Chondrocyte (in vitro differentiated cells): Measurements from ENCODE around the gene DKK3. TPM values are rescaled to one million over a fixed set of nuclear protein-coding genes. Genes with fewer than 3 reads are reported as not detected.

ENCODE experiments used
- DNase-seq: peaks from one replicate; pipeline ENCODE4 v3.0.0; 2021; ENCODE audit warnings: mixed read lengths, low spot score
- H3K27ac Mint-ChIP-seq: one replicate; pipeline ENCODE4 v1.8.0; 2021; ENCODE audit warnings: mild to moderate bottlenecking, moderate library complexity, mixed read lengths; ENCODE audit not compliant: unreplicated experiment
- H3K27me3 Mint-ChIP-seq: 2 replicates; pipeline ENCODE4 v1.8.0; 2021; ENCODE audit warnings: low read depth, mixed read lengths
- H3K36me3 Mint-ChIP-seq: 2 replicates; pipeline ENCODE4 v1.8.0; 2021; ENCODE audit warnings: low read depth, mixed read lengths
- H3K4me1 Mint-ChIP-seq: 2 replicates; pipeline ENCODE4 v1.8.0; 2021; ENCODE audit warnings: low read depth, mild to moderate bottlenecking, mixed read lengths
- H3K4me3 Mint-ChIP-seq: one replicate; pipeline ENCODE4 v1.8.0; 2021; ENCODE audit warnings: mild to moderate bottlenecking, moderate library complexity, mixed read lengths; ENCODE audit not compliant: unreplicated experiment
- H3K9me3 Mint-ChIP-seq: 2 replicates; pipeline ENCODE4 v1.8.0; 2021; ENCODE audit warnings: low read depth, mixed read lengths
- CTCF ChIP-seq: fragments of 200-600 bp; sonication (generic); IDR thresholded peaks from 2 replicates; pipeline ENCODE4 v1.5.0; 2021; ENCODE audit warnings: antibody characterized with exemption, mild to moderate bottlenecking, moderate library complexity
- total RNA-seq: library from RNA; stranded (reverse); gene quantifications from 3 replicates; pipeline ENCODE4 v1.2.1, GENCODE V29; 2021

The DKK3 gene
- total RNA-seq, 1 donor from 2014 or later: 575 TPM

DNA sequence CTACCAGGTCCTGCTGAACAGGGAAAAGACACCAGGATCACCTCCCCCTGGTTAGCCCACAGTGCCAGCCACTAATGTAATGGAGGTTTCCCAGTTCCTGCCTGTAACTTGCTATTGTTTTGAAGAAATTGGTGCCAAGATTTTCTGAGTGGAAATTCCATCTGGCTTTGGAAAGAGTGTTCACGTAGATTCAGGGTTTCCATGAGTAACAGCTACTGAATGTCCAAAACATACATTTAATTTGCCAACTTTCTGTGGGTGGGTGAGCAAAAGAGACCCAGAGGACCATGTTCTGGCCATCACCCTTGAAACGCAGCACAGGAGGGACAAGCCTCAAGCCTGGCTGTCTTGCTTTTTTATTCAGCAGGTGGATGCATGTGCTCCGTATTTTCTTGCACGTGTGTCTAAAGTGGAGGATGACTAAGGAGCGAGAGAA lies 8.8 kb upstream of the DKK3 start:
- Mint-ChIP-seq H3K4me1 (peaks cover 44% of the 10 kb centered on the region), H3K36me3 (no peaks in the 10 kb centered on the region), H3K4me3 (peak overlapping the region; percentile 56), H3K27ac (peak overlapping the region; percentile 96), H3K27me3 (no peaks in the 10 kb centered on the region), H3K9me3 (no peaks in the 10 kb centered on the region)
- TF ChIP-seq CTCF: no peak
- DNase-seq: no peak

DNA sequence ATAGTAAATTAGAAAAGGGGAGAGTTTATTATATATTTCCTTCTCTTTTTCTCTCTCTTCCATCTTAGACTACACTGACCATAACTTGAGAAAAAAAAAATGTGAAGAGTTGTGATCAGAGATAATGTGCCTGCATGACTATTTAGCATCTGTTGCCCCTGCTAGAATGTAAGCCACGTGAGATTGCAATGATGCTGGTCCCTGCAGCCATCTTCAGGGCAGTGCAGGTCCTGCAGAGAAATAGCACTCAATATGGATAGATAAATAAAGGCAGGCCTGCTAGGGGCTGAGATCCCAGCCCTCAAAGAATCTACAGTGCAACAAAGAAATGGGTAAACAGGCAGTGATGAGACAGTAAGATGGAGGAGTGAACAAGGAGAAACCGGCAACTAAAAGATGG lies 7.8 kb upstream of the DKK3 start:
- TF ChIP-seq CTCF: peak; percentile 40
- no peak for DNase-seq
- Mint-ChIP-seq H3K4me3 (no peak overlapping the region), H3K4me1 (peaks cover 44% of the 10 kb centered on the region), H3K27me3 (no peaks in the 10 kb centered on the region), H3K27ac (no peak overlapping the region), H3K36me3 (no peaks in the 10 kb centered on the region), H3K9me3 (no peaks in the 10 kb centered on the region)

DNA sequence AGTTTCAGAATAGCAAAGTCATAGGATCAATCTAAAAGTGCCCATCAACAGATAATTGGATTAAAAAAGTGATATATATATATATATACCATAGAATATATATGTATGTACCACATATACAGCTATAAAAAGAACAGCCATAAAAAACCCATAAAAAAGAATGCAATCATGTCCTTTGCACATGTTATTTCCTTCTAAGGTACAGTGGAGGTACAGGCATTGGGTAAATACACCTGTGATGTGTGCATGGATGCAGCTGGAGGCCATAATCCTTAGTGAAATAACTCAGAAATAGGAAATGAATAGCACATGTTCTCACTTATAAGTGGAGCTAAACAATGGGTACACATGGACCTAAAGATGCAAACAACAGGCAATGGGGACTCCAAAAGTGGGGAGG lies 7.1 kb upstream of the DKK3 start:
- Mint-ChIP-seq H3K9me3 (no peaks in the 10 kb centered on the region), H3K27ac (no peak overlapping the region), H3K4me1 (peaks cover 42% of the 10 kb centered on the region), H3K4me3 (no peak overlapping the region), H3K27me3 (no peaks in the 10 kb centered on the region), H3K36me3 (no peaks in the 10 kb centered on the region)
- TF ChIP-seq CTCF: no peak
- DNase-seq: no peak

- Mint-ChIP-seq H3K4me1 (peaks cover 33% of the 10 kb centered on the region), H3K27ac (no peak overlapping the region), H3K27me3 (no peaks in the 10 kb centered on the region), H3K4me3 (no peak overlapping the region), H3K9me3 (no peaks in the 10 kb centered on the region), H3K36me3 (no peaks in the 10 kb centered on the region)
- TF ChIP-seq CTCF: no peak
- no peak for DNase-seq
These were observed 5.4 kb upstream of the DKK3 start for GRCh38 chr11:12013781-12014180.

DNA sequence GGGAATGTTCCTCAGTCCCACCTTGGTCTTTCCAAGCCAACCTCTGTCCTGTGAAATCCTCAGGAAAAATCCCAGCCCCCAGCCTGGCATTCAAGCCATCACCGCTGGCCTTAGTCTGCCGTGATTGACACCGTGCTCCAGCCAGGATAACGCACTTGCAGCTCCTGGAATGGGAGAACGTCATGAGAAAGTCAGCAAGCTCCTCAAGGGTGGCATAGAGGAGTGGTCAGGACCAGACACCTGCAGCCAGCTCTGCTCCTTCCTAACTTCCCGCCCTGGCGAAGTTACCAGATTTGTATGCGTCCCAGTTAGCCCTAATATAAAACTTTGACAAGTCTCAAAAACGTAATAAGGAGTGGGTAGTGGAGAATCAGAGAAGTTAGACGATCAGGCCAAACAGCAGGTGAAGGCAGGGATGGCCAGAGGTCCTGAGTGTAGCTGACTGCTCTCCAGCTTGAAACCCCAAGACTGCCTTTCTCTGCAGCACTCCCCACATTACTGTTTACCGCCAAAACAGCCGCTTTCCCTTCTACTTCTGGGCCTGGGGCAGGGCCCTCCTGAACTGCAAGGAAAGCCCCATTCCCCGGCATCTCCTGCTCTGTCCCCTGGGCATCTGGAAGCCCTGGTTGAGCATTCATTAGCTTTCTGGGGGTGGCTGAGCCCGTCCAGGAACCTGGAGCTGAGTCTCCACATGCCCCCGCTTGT lies 1.3 kb upstream of the DKK3 start:
- no peak for TF ChIP-seq CTCF
- peak overlapping the region; percentile 76 for H3K4me3 Mint-ChIP-seq
- peak overlapping the region; percentile 47 for H3K27ac Mint-ChIP-seq
- no peak for DNase-seq
- peaks cover 40% of the 10 kb centered on the region for H3K4me1 Mint-ChIP-seq
- peaks cover 2% of the 10 kb centered on the region for H3K36me3 Mint-ChIP-seq
- no peaks in the 10 kb centered on the region for H3K27me3 Mint-ChIP-seq
- no peaks in the 10 kb centered on the region for H3K9me3 Mint-ChIP-seq
